ENCODE results near the gene UBTD1. TPM values are rescaled to one million over a fixed set of nuclear protein-coding genes. Genes with fewer than 3 reads are reported as not detected.
A peak's percentile ranks its signal among the peaks of the same experiment; 100 is the strongest.

Gene UBTD1
- total RNA-seq, 1 donor from 2014 or later = 33.0 TPM

DNA sequence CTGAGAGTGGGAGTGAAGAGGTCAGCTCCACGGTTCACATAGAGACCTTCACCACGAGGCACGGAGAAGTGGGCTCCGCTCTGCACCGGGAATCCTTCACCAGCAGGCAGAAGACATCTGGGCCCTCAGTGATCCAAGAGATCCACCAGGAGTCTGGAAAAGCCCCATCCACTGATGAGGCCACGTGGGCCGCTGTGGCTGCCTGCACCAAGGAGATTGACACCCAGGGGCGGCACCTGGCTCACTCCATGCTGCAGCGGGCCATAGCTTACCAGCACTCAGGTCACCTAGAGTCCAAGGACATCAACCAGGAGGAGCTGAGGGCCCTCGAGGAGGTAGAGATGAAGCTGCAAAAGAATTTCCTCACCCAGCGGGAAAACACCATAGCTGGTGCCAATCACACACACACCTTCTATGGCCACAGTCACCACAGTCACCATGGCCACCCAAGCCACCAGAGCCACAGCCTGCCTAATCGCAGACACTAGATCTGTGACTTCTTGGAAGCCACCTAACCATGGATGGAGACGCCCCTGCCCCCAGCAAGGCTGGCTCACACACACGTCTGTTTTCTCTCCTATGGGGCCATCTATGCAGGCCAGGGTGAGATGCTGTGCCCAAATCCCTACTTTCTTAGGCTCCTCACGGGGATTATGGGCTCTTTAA, 91.5 kb downstream of the UBTD1 start:
- DNase-seq (ENCODE audit: low spot score in 2 of 2) = no peak
- H3K27me3 ChIP-seq = no peaks in the 10 kb centered on the region
- no peak overlapping the region for H3K4me3 ChIP-seq
- TF ChIP-seq CTCF (IDR thresholded peaks at IDR 0.05) = no peak
- H3K9me3 ChIP-seq = no peaks in the 10 kb centered on the region
- H3K4me1 ChIP-seq = peaks cover 4 to 24% of the 10 kb centered on the region in 2 donors
- intact Hi-C loops (cut with DNase I) = no loop called here
- H3K27ac ChIP-seq = no peak overlapping the region
- no peaks in the 10 kb centered on the region for H3K36me3 ChIP-seq

DNA sequence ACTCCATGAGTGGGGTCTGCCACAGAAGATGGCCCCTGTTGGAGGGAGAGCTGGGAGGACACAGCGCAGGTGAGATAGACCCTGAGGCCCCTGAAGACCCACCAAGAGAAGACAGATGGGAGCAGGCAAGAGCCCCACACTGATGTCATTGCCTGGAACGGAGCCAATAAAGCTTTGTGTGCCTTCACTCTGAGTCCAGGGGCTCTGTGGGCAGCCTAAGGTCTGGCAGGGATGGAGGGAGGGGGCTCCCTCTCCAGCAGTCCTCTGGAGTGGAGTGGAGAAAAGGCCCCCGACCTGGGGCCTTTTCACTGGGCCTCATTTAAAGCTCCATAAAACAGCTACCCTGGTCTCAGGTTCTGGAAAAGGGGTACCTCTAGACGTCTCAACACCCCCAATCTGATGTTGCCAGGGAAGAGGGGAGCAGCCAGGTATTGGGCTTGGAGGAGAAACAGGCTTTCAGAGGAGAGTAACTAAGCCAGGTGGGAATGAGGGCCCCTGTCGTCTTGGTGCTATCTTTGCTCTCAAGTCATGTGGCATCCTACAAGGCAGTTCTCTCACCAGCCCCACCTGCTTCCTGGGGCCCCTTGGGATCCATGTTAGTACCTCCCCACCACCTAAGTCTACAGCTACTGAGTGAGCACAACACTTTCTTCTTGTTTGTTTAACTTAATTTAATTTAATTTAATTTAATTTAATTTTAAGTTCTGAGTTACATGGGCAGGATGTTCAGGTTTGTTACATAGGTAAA, 92.2 kb downstream of the UBTD1 start:
- DNase-seq (ENCODE audit: low spot score in 2 of 2) = no peak
- no peak overlapping the region for H3K27ac ChIP-seq
- H3K36me3 ChIP-seq = no peaks in the 10 kb centered on the region
- H3K4me1 ChIP-seq = peaks cover 9 to 31% of the 10 kb centered on the region in 2 donors
- intact Hi-C loops (cut with DNase I) = no loop called here
- H3K9me3 ChIP-seq = no peaks in the 10 kb centered on the region
- H3K27me3 ChIP-seq = no peaks in the 10 kb centered on the region
- no peak overlapping the region for H3K4me3 ChIP-seq
- TF ChIP-seq CTCF (IDR thresholded peaks at IDR 0.05) = no peak

DNA sequence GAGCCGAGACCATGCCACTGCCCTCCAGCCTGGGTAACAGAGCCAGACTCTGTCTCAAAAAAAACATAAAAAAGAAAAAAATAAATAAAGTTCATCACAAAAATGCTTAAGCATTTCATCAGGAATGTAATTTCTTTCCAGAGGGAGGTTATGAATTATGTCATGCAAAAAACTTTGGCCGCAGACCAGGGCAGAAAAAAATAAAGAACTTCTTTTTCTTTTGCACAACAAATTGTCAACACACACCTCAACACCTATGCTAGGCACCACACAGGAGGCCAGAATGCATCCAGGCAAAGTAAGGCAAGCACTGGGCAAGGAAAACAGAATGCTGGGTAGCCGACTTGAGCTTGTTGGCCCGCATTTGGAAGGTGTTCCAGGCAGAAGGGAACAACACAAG, 94.7 kb downstream of the UBTD1 start:
- Histone ChIP-seq H3K27ac (peak overlapping the region; percentile 88 to 99), H3K4me3 (no peak overlapping the region), H3K9me3 (no peaks in the 10 kb centered on the region), H3K27me3 (no peaks in the 10 kb centered on the region), H3K4me1 (peaks cover 9 to 48% of the 10 kb centered on the region in 2 donors), H3K36me3 (no peaks in the 10 kb centered on the region)
- no peak for TF ChIP-seq CTCF (IDR thresholded peaks at IDR 0.05)
- peak in 1 of 2 donors; percentile 77 for DNase-seq (ENCODE audit: low spot score in 2 of 2)
- intact Hi-C loops (cut with DNase I) = loop anchor here (1.0 kb wide), 1 partner anchor 18 kb away; no protein-coding TSS in a partner anchor

DNA sequence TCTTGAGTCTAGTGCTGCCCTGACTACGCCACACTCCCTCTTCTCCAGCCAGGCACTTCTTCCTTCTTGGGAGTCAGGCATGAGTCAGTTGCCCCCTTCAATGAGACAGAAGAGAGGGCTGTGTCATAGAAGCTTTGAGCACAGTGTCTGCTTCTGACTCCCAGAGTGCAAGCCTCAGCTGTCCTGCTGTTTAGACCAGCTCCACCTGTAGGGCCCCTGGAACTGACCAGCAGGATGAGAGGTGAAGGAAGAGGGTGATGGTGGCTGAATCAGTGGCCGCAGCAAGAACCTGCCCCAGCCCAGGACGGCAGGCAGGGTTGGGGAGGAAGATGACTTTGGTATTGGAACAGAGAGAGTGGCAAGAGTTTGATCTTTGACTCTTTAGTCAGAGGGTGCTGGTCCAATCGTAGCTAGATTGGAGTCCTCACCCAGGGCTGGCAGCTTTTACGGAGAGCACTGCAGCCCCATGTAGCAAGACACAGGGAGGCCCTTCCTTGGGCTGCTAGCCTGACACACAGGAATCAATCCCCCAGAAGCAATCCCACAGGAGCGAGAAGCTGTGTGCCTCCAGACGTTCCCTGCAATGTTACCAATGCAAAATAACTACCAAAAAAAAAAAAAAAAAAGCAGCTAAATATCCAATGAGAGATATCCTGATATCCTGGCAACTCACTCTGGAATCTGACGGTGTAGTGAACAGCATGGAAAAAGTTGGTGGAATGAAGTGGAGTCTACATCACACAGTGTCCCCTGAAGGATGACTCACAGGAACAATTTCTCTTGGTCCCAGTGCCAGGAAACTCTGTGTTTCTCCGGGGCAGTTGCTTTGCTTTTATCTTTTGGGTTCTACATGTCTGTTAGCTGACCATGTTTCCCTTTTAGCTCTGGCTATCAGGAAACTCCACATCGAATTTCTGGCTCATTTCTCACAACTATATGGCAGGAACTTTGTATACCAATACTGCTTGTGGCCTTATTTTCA, 97.7 kb downstream of the UBTD1 start:
- DNase-seq (ENCODE audit: low spot score in 2 of 2) = peak; percentile 56 to 95
- no peaks in the 10 kb centered on the region for H3K9me3 ChIP-seq

More for the DNA sequence above, 97.7 kb downstream of the UBTD1 start:
- H3K36me3 ChIP-seq = no peaks in the 10 kb centered on the region
- no peaks in the 10 kb centered on the region for H3K27me3 ChIP-seq
- no peak for TF ChIP-seq CTCF (IDR thresholded peaks at IDR 0.05)
- H3K4me1 ChIP-seq = peaks cover 9 to 49% of the 10 kb centered on the region in 2 donors
- intact Hi-C loops (cut with DNase I) = loop anchor here (1.0 kb wide), 1 partner anchor 22 kb away; no protein-coding TSS in a partner anchor
- no peak overlapping the region for H3K4me3 ChIP-seq
- peak overlapping the region; percentile 88 to 99 for H3K27ac ChIP-seq

Data from ascending aorta (tissue), 2 donors.